Adrenal gland (tissue), 12 donors: ENCODE results near the gene CARD9. TPM values are rescaled to one million over a fixed set of nuclear protein-coding genes. Genes with fewer than 3 reads are reported as not detected.

ENCODE experiments used
- DNase-seq, 7 donors: peaks; one replicate each; pipeline ENCODE4 v3.0.0-alpha.2; 2019 to 2020
- H3K27ac ChIP-seq, 5 donors: fragments of 200-600 bp; sonication (generic) in 4 of 5; 1 replicate in 3 of 5; 2 replicates in 2 of 5; pipeline versions ENCODE4 v1.5.1 to v1.8.0; 2016 to 2020; ENCODE audit warnings: mild to moderate bottlenecking in 1 of 5
- H3K27me3 ChIP-seq: fragments of 200-600 bp; 2 replicates; pipeline ENCODE4 v1.8.0; 2021
- H3K36me3 ChIP-seq, 2 donors: fragments of 200-600 bp; replicated peaks in 1 of 2; 1 replicate in 1 of 2; 2 replicates in 1 of 2; pipeline versions ENCODE4 v1.5.1 to v1.8.0; 2018 to 2022
- H3K4me1 ChIP-seq, 2 donors: fragments of 200-600 bp; replicated peaks in 1 of 2; 1 replicate in 1 of 2; 2 replicates in 1 of 2; pipeline versions ENCODE4 v1.5.1 to v1.8.0; 2018 to 2021
- H3K4me3 ChIP-seq, 4 donors: fragments of 200-600 bp; sonication (generic) in 3 of 4; one replicate each; pipeline ENCODE4 v1.5.1; 2016 to 2018
- H3K9me3 ChIP-seq, 3 donors: fragments of 200-600 bp; sonication (generic) in 1 of 3; replicated peaks in 1 of 3; 1 replicate in 2 of 3; 2 replicates in 1 of 3; pipeline versions ENCODE4 v1.5.1 to v1.8.0; 2016 to 2021
- CTCF ChIP-seq, 6 experiments: fragments of 450-650 bp in 4 of 6; fragments of 200-600 bp in 2 of 6; sonication (generic) in 1 of 6; IDR thresholded peaks; 1 replicate in 5 of 6; 2 replicates in 1 of 6; pipeline versions ENCODE4 v1.5.1 to v1.8.0; 2016 to 2021; ENCODE audit warnings: antibody characterized with exemption in 6 of 6, mild to moderate bottlenecking in 2 of 6, moderate library complexity in 1 of 6
- POLR2A ChIP-seq, 2 donors: fragments of 450-650 bp; IDR thresholded peaks; one replicate each; pipeline ENCODE4 v1.6.1; 2017; ENCODE audit warnings: antibody characterized with exemption in 2 of 2, mild to moderate bottlenecking in 2 of 2, moderate library complexity in 1 of 2
- WGBS, 4 donors: extraction: QIAGEN DNeasy Blood & Tissue Kit in 2 of 4; methylation state at CpG; one replicate each; pipeline versions ENCODE4 v1.1.5 to v1.1.7; 2013 to 2017; 5-methylcytosine and 5-hydroxymethylcytosine counted together
- intact Hi-C, 2 donors: fragments of 100-400 bp; cut with DNase I; formaldehyde crosslinking; loops; one replicate each; pipeline versions ENCODE4 v1.14.1 to v1.15.0; 2022 to 2023
- polyA plus RNA-seq, 3 donors: library from polyadenylated mRNA; stranded (reverse); fragments of 200-250 nt in 2 of 3; fragments of 350-450 nt in 1 of 3; fragmentation: Illumina TruSeq in 1 of 3; extraction: RNeasy Lipid Tissue Mini Kit (QIAGEN cat#74804) in 1 of 3; gene quantifications; one replicate each; pipeline ENCODE4 v1.2.3, GENCODE V29; 2013 to 2014
- total RNA-seq, 9 donors: library from RNA; depleted of rRNA in 4 of 9; stranded (reverse); fragments of >200 nt in 4 of 9; fragments of 120-200 nt in 1 of 9; fragmentation: NEBNext Ultra II Directional in 1 of 9; extraction: Animal tissue kit (Norgen Biotek cat#: 25700) in 1 of 9; gene quantifications; one replicate each; pipeline versions ENCODE4 v1.1.0 to v1.2.4, GENCODE V29; 2013 to 2023
- donor health status: healthy with polysubstance abuse.
- donor health status: Bipolar disorder and iron deficiency.
- donor health status: DM: yes; HTN: yes; CAD: no.
- donor health status: DM: no; HTN: no; CAD: no.
- donor health status: DM: no; HTN: no; CAD: no.
- donor health status: DM: yes; HTN: yes; CAD: no.

The CARD9 gene
- total and polyA plus RNA-seq, 12 donors = 0.35 to 10.6 (median 4.0) TPM

- H3K4me3 ChIP-seq = no peak overlapping the region
- no peaks in the 10 kb centered on the region for H3K27me3 ChIP-seq
- DNase-seq = no peak
- TF ChIP-seq POLR2A (IDR thresholded peaks at IDR 0.05) (no peak), CTCF (IDR thresholded peaks at IDR 0.05) (no peak)
- H3K27ac ChIP-seq = no peak overlapping the region
- H3K4me1 ChIP-seq = no peaks in the 10 kb centered on the region
- H3K9me3 ChIP-seq = no peaks in the 10 kb centered on the region
- 87 to 92% (median 89%) methylated on average over 11 of the region's 11 CpGs for WGBS, 4 donors
- H3K36me3 ChIP-seq = peaks cover 0 to 72% of the 10 kb centered on the region in 2 donors
- intact Hi-C loops = no loop called here
Measured at GRCh38 chr9:136385015-136385414, 11.5 kb upstream of the CARD9 start.

GRCh38 chr9:136383436-136383835 lies 10.0 kb upstream of the CARD9 start:
- Histone ChIP-seq H3K9me3 (no peaks in the 10 kb centered on the region), H3K27me3 (no peaks in the 10 kb centered on the region), H3K36me3 (peaks cover 0 to 66% of the 10 kb centered on the region in 2 donors), H3K4me1 (no peaks in the 10 kb centered on the region), H3K27ac (no peak overlapping the region), H3K4me3 (no peak overlapping the region)
- intact Hi-C loops = no loop called here
- no peak for TF ChIP-seq POLR2A (IDR thresholded peaks at IDR 0.05)
- no peak for TF ChIP-seq CTCF (IDR thresholded peaks at IDR 0.05)
- DNase-seq = no peak
- WGBS, 4 donors = 96 to 98% (median 98%) methylated on average over 10 to 20 of the region's 20 CpGs

- intact Hi-C loops = no loop called here
- 80 to 93% (median 90%) methylated on average over 1 to 25 of the region's 25 CpGs for WGBS, 4 donors
- no peak overlapping the region for H3K27ac ChIP-seq
- H3K36me3 ChIP-seq = peaks cover 0 to 52% of the 10 kb centered on the region in 2 donors
- no peak for TF ChIP-seq POLR2A (IDR thresholded peaks at IDR 0.05)
- TF ChIP-seq CTCF (IDR thresholded peaks at IDR 0.05) = no peak
- no peaks in the 10 kb centered on the region for H3K9me3 ChIP-seq
- no peak for DNase-seq
- no peaks in the 10 kb centered on the region for H3K27me3 ChIP-seq
- H3K4me3 ChIP-seq = no peak overlapping the region
- H3K4me1 ChIP-seq = no peaks in the 10 kb centered on the region
Measured at GRCh38 chr9:136381966-136382513, 8.6 kb upstream of the CARD9 start.

- intact Hi-C loops = no loop called here
Measured at GRCh38 chr9:136381311-136381710, 7.8 kb upstream of the CARD9 start.

More at GRCh38 chr9:136381311-136381710, 7.8 kb upstream of the CARD9 start:
- Histone ChIP-seq H3K36me3 (peaks cover 0 to 49% of the 10 kb centered on the region in 2 donors), H3K27ac (no peak overlapping the region), H3K27me3 (no peaks in the 10 kb centered on the region), H3K9me3 (no peaks in the 10 kb centered on the region), H3K4me3 (no peak overlapping the region), H3K4me1 (no peaks in the 10 kb centered on the region)
- no peak for DNase-seq
- 81 to 93% (median 85%) methylated on average over 5 to 9 of the region's 9 CpGs for WGBS, 4 donors
- TF ChIP-seq CTCF (IDR thresholded peaks at IDR 0.05) (no peak), POLR2A (IDR thresholded peaks at IDR 0.05) (no peak)
